NCI-H1694 (cell line): ENCODE measurements around the gene GPR55.

Source experiments
- DNase-seq: peaks from one replicate; lab custom pipeline; 2025; lab: John Stamatoyannopoulos, UW

The GPR55 gene

GRCh38 chr2:230934231-230935129, 9.4 kb upstream of the GPR55 start:
- no peak for DNase-seq

GRCh38 chr2:230933521-230934180, 8.6 kb upstream of the GPR55 start:
- no peak for DNase-seq

- no peak for DNase-seq
Observed at GRCh38 chr2:230932556-230933511, 7.8 kb upstream of the GPR55 start.

- DNase-seq: no peak
Observed at GRCh38 chr2:230931556-230932231, 6.7 kb upstream of the GPR55 start.

GRCh38 chr2:230930928-230931555, 6.0 kb upstream of the GPR55 start:
- no peak for DNase-seq

GRCh38 chr2:230930149-230930780, 5.2 kb upstream of the GPR55 start:
- no peak for DNase-seq

GRCh38 chr2:230929381-230930148, 4.5 kb upstream of the GPR55 start:
- no peak for DNase-seq

- DNase-seq: no peak
Observed at GRCh38 chr2:230928701-230929380, 3.8 kb upstream of the GPR55 start.

- DNase-seq: no peak
Observed at GRCh38 chr2:230927711-230928341, 2.8 kb upstream of the GPR55 start.

- DNase-seq: no peak
Observed at GRCh38 chr2:230925879-230926765, 1.1 kb upstream of the GPR55 start.

GRCh38 chr2:230925443-230925878, 419 bp upstream of the GPR55 start:
- DNase-seq: no peak

- no peak for DNase-seq
Observed at GRCh38 chr2:230924092-230924469, 961 bp downstream of the GPR55 start.

GRCh38 chr2:230922951-230923717, 1.9 kb downstream of the GPR55 start:
- DNase-seq: no peak

GRCh38 chr2:230921806-230922595, 3.0 kb downstream of the GPR55 start:
- DNase-seq: no peak

- DNase-seq: no peak
Observed at GRCh38 chr2:230920167-230920566, 4.9 kb downstream of the GPR55 start.

- no peak for DNase-seq
Observed at GRCh38 chr2:230919681-230920080, 5.4 kb downstream of the GPR55 start.
